ENCODE measurements around the gene KCNJ4.

GRCh38 chr22:38403812-38404211 is 51.2 kb downstream of the KCNJ4 start:
- no peak for TF ChIP-seq CTCF (IDR thresholded peaks at IDR 0.05)
- no peak for TF ChIP-seq POLR2A (IDR thresholded peaks at IDR 0.05)

Data from Peyer's patch (tissue), 4 donors.